Psoas muscle (tissue), 8 donors: ENCODE data around the gene POLR2J. TPM values are rescaled to one million over a fixed set of nuclear protein-coding genes. Genes with fewer than 3 reads are reported as not detected.

Source experiments
- ATAC-seq, 4 donors: fragments of 200-7000 bp; cut with Tn5 transposase; one replicate each; pipeline ENCODE4 v1.9.1; 2020; ENCODE audit warnings: moderate library complexity in 3 of 4, mild to moderate bottlenecking in 2 of 4
- DNase-seq, 2 donors: peaks; one replicate each; pipeline ENCODE4 v3.0.0-alpha.2; 2020
- H3K27ac ChIP-seq: fragments of 200-600 bp; one replicate; pipeline ENCODE4 v1.8.0; 2022
- H3K27me3 ChIP-seq, 3 donors: fragments of 200-600 bp in 1 of 3; one replicate each; pipeline versions ENCODE4 v1.6.1 to v1.8.0; 2013 to 2022; ENCODE audit warnings: low read length in 2 of 3, mild to moderate bottlenecking in 2 of 3, moderate library complexity in 1 of 3; ENCODE audit not compliant: insufficient read depth in 3 of 3
- H3K36me3 ChIP-seq, 2 donors: fragments of 200-600 bp in 1 of 2; one replicate each; pipeline versions ENCODE4 v1.6.1 to v1.8.0; 2013 to 2022; ENCODE audit warnings: low read depth in 1 of 2, mild to moderate bottlenecking in 1 of 2, moderate library complexity in 1 of 2; ENCODE audit not compliant: insufficient read depth in 1 of 2
- H3K4me1 ChIP-seq: fragments of 200-600 bp; one replicate; pipeline ENCODE4 v1.8.0; 2022
- H3K4me3 ChIP-seq: fragments of 200-600 bp; one replicate; pipeline ENCODE4 v1.8.0; 2022; ENCODE audit warnings: mild to moderate bottlenecking
- H3K9me3 ChIP-seq: fragments of 200-600 bp; one replicate; pipeline ENCODE4 v1.8.0; 2022
- CTCF ChIP-seq: fragments of 200-600 bp; IDR thresholded peaks from one replicate; pipeline ENCODE4 v1.8.0; 2022; ENCODE audit warnings: antibody characterized with exemption
- WGBS, 3 donors: extraction: QIAGEN DNeasy Blood & Tissue Kit; methylation state at CpG; one replicate each; pipeline versions ENCODE4 v1.1.6 to v1.1.7; 2013; 5-methylcytosine and 5-hydroxymethylcytosine counted together
- intact Hi-C, 2 donors: fragments of 100-400 bp; cut with DNase I; formaldehyde crosslinking; loops; one replicate each; pipeline versions ENCODE4 v1.11.0 to v1.14.2; 2022
- polyA plus RNA-seq, 3 donors: library from polyadenylated mRNA; stranded (reverse); fragments of 200-250 nt; gene quantifications; one replicate each; pipeline ENCODE4 v1.2.3, GENCODE V29; 2013
- total RNA-seq, 4 donors: library from RNA; stranded (reverse); fragmentation: NEBNext Ultra II Directional in 2 of 4; extraction: Animal tissue kit (Norgen Biotek cat#: 25700) in 2 of 4; gene quantifications; one replicate each; pipeline versions ENCODE4 v1.2.1 to v1.2.4, GENCODE V29; 2021 to 2023
- donor health status: healthy with polysubstance abuse.
- donor health status: DM: no; HTN: no; CAD: no; lungs with moderate emphysema.
- donor health status: Bipolar disorder and iron deficiency.
- donor health status: healthy.
- donor health status: DM: yes; HTN: yes; CAD: no.
- donor health status: DM: no; HTN: no; CAD: no.
- donor health status: DM: no; HTN: no; CAD: no.
- donor health status: DM: yes; HTN: yes; CAD: no.

POLR2J gene
- total and polyA plus RNA-seq, 7 donors: 55.9 to 229 (median 101) TPM

DNA sequence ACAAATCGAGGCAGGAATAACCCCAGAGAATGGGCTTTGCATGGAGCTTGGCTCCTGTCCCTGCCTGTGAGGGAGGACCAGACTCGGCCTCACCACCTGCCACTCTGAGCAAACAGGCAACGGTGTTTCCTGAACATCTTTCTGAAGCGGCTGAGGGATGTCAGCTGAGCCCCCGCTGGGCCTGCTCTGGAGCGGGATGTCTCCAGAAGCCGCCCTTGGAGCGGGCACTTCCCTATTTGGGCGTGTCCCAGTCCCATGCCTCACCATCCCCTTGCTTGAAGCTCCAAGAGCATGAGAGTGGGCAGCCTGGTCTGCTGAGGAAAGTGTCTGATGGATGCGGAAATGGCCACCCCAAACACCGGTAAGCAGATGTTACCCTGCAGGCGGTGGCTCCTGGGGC lies 24.3 kb downstream of the POLR2J start:
- H3K27ac ChIP-seq: no peak overlapping the region
- H3K27me3 ChIP-seq: no peaks in the 10 kb centered on the region
- no peak overlapping the region for H3K4me3 ChIP-seq
- intact Hi-C loops: loop anchor here in 1 of 2 donors (5.0 kb wide), 1 partner anchor 42 kb away; no protein-coding TSS in a partner anchor
- no peak for TF ChIP-seq CTCF
- peaks cover 5% of the 10 kb centered on the region for H3K4me1 ChIP-seq
- no peaks in the 10 kb centered on the region for H3K9me3 ChIP-seq
- WGBS, 3 donors: 63% methylated on average over 12 of the region's 12 CpGs
- H3K36me3 ChIP-seq: peaks cover 3 to 35% of the 10 kb centered on the region in 2 donors
- no peak for DNase-seq
- ATAC-seq: no peak

DNA sequence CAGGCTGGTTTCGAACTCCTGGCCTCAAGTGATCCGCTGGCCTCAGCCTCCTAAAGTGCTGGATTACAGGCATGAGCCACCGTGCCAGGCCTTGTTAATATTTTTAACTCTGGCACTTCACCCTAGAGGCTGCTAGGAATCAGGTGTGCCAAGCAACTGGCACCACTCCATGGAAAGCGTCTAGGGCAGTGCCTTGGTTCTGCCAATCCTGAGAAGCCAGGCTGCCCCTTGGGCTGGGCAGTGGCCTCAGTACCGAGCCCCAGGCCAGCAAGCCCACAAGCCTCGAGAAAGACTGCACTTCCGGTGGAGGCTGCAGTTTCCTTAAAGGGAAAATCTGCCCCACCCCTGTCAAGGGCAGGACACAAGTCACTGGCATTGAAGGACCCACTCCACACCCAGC lies 25.4 kb downstream of the POLR2J start:
- intact Hi-C loops: loop anchor here in 1 of 2 donors (5.0 kb wide), 1 partner anchor 41 kb away; no protein-coding TSS in a partner anchor
- DNase-seq: peak in 1 of 2 donors; percentile 59

GRCh38 chr7:102452451-102452850 lies 26.3 kb downstream of the POLR2J start:
- WGBS, 3 donors: 89 to 97% (median 92%) methylated on average over 6 of the region's 6 CpGs
- Histone ChIP-seq H3K4me3 (no peak overlapping the region), H3K27me3 (no peaks in the 10 kb centered on the region), H3K27ac (no peak overlapping the region), H3K9me3 (no peaks in the 10 kb centered on the region), H3K36me3 (peaks cover 3 to 15% of the 10 kb centered on the region in 2 donors), H3K4me1 (peaks cover 5% of the 10 kb centered on the region)
- TF ChIP-seq CTCF: no peak
- ATAC-seq: no peak
- intact Hi-C loops: loop anchor here in 1 of 2 donors (5.0 kb wide), 1 partner anchor 40 kb away; no protein-coding TSS in a partner anchor
- no peak for DNase-seq

More for the DNA sequence above, 25.4 kb downstream of the POLR2J start:
- TF ChIP-seq CTCF: no peak
- H3K4me3 ChIP-seq: no peak overlapping the region
- 23 to 37% (median 24%) methylated on average over 7 of the region's 7 CpGs for WGBS, 3 donors
- no peaks in the 10 kb centered on the region for H3K27me3 ChIP-seq
- H3K36me3 ChIP-seq: peaks cover 3 to 23% of the 10 kb centered on the region in 2 donors
- H3K9me3 ChIP-seq: no peaks in the 10 kb centered on the region
- no peak overlapping the region for H3K27ac ChIP-seq
- H3K4me1 ChIP-seq: peaks cover 5% of the 10 kb centered on the region
- peak; percentile 57 to 76 (median 63) for ATAC-seq

GRCh38 chr7:102451371-102452054 lies 27.2 kb downstream of the POLR2J start:
- 43 to 48% (median 47%) methylated on average over 22 to 23 of the region's 23 CpGs for WGBS, 3 donors
- ATAC-seq (peak in 1 of 4 donors; percentile 19), DNase-seq (no peak)
- peaks cover 3 to 14% of the 10 kb centered on the region in 2 donors for H3K36me3 ChIP-seq
- intact Hi-C loops: loop anchor here in 1 of 2 donors (5.0 kb wide), 1 partner anchor 39 kb away; no protein-coding TSS in a partner anchor
- TF ChIP-seq CTCF: no peak
- peaks cover 5% of the 10 kb centered on the region for H3K4me1 ChIP-seq
- no peak overlapping the region for H3K27ac ChIP-seq
- no peaks in the 10 kb centered on the region for H3K27me3 ChIP-seq
- H3K9me3 ChIP-seq: no peaks in the 10 kb centered on the region
- no peak overlapping the region for H3K4me3 ChIP-seq
